Measurements from ENCODE around the gene FOXJ2.
"Not testable (repeated sequence)": the region's sequence is repeated elsewhere in the genome, so short reads cannot be mapped to it uniquely, and the experiment has no call there.

FOXJ2 gene

DNA sequence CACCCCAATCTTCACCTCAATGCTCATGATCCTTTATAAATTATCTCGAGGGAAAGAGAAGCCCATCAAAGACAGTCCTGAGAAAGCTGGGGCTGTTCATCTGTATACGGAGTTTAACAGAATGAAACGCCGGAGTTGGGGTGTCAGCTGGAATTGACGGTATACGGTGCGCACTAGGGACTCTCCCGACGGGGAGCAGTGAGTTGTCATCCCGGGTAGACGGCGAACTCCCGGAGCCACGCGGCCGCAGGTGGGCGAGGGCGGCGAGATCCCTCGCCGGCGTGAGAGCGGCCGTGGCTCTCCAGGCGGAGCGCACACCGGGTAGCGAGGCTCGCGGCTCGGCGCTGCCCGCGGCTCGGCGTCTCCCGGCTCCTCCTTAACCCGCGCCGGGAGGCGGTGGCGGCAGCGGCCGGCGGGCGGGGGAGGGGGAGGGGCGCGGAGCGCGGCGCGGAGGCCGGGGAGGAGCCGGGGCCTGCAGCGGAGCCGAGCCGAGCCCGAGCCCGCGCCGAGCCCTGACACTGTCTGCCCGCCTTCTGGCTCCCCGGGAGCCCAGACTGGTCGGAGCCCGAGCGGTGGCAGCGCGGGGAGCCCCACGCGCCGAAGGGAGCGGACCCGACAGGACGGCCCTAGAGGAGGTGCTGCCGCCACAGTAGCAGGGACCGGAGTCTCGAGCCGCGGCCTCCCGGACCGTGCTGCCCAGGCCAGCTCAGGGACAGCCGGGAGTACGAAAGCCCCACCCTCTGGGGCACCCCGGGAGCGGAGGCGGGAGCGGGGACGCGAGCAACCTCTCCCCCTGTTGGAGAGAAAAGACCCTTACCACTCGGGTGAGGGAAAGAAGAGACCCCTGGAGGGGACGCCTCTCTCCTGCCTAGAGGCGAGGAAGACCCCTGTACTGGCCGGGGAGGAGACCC, at the start of gene FOXJ2:
FOXJ2 (plus strand) TSS at position 475 of the 911 bp plus-strand sequence. CDS start 7,117 bp downstream, outside the sequence.
- peak; percentile 81 for DNase-seq

DNA sequence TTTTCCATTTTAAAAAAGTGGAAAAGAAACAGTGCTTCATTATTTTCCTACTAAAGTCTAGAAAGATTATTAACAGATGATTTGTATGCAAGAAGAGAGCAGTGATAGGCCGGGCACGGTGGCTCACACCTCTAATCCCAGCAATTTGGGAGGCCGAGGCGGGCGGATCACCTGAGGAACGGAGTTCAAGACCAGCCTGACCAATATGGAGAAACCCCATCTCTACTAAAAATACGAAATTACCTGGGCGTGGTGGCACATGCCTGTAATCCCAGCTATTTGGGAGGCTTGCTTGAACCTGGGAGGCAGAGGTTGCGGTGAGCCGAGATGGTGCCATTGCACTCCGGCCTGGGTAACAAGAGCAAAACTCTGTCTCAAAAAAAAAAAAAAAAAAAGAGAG, 49.5 kb upstream of the FOXJ2 start:
- not testable (repeated sequence) for DNase-seq

GRCh38 chr12:7983460-7983859, 49.1 kb upstream of the FOXJ2 start:
- DNase-seq = not testable (repeated sequence)

DNA sequence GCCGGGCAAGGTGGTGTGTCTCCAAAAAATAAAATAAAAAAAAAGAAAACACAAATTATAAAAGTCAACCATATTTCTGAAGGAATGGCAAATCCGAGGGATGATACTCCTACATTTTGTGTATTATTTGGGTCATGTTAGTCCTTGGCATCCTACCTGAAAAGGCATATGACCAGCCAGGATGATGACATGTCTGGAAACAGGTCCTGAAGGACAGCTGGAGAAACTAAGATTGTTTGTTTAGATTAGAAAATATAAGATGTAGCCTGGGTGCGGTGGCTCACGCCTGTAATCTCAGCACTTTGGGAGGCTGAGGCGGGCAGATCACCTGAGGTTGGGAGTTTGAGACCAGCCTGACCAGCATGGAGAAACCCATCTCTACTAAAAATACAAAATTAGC, 47.6 kb upstream of the FOXJ2 start:
- no peak for DNase-seq

GRCh38 chr12:7985802-7986418, 46.6 kb upstream of the FOXJ2 start:
- DNase-seq = no peak

DNA sequence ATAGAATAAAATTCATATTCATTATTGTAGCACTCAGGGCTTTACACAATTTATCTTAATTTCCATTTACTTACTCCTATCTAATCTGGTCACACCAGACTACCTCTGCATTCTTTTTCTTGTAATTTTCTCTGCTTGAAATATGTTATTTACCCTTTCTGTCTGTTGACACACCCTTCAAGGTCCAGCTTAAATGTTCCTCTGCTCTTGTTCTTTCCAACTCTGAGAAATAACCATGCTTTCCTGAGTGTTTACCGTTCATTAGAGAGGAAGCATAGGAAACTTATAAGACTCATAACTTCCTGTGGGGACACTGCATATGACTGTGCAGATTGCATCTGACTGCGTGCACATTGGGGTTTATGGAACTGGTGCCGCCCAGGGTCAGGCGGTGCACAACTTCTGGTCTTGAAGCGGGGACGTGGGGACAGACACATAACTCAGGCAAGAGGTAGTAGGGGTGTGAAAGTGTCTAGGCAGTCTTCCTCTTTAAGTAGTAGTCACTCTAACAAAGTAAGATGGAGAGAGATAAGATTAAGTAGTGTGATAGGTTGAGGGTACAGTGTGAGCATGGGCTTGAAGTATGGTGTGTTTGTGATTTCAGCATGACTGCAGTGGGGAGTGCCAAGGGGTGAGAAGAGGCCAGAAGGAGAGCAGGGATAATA, 42.6 kb upstream of the FOXJ2 start:
- peak; percentile 86 for DNase-seq

- no peak for DNase-seq
Observed at GRCh38 chr12:7991535-7991934, 41.0 kb upstream of the FOXJ2 start.

DNA sequence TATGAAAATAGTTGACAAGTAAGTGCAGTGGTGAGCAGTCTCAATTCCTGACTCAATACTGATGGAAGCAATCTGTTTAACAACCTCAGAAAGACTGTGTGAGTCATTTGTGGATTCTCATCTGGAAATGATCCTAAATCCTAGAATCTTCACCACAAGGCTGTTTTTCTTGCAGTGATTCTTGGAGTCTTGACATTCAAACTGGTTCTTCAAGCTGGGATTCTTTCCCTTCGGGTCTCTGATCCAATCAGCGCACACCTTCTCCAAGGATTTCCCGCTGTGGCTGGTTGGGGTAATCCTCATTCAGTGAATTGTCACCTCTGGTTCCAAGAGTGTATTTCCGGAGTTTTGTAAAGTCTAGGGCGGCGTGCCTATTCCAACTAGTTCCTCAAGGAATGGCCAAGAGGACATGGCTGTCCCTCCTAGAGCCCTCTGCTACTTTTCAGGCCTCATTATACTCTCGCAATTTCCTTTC, 37.7 kb upstream of the FOXJ2 start:
- no peak for DNase-seq

GRCh38 chr12:7995266-7995963, 37.1 kb upstream of the FOXJ2 start:
- peak; percentile 90 for DNase-seq

GRCh38 chr12:8000827-8001226, 31.7 kb upstream of the FOXJ2 start:
- DNase-seq = peak; percentile 27

GRCh38 chr12:8001496-8001895, 31.0 kb upstream of the FOXJ2 start:
- peak; percentile 16 for DNase-seq

DNA sequence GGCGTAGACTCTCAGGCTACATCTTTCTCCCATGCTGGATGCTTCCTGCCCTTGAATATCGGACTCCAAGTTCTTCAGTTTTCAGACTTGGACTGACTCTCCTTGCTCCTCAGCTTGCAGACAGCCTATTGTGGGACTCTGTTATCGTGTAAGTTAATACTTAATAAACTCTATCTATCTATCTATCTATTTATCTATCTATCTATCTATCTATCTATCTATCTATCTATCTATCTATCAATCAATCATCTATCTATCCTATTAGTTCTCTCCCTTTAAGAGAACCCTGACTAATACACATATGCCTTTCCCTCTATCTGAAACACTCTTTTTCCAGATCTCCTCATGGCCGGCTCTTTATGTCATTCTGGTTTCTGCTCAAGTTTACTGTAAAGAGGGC, 27.6 kb upstream of the FOXJ2 start:
- DNase-seq = not testable (repeated sequence)

DNA sequence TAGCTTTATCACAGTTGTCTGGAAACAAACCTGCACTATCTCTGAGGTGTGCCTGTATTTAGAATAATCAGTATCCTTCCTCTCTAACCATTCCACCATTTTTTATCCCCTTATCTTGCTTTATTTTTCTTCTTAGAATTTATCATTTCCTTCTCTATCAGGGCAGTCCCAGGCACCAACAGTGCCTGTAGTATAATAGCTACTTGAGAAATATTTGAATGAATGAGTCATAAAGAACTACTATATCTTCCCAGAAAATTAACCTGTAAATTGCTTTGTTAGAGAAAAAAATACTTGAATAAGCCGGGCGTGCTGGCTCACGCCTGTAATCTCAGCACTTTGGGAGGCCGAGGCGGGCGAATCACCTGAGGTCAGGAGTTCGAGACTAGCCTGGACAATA, 21.2 kb upstream of the FOXJ2 start:
- DNase-seq = no peak

DNA sequence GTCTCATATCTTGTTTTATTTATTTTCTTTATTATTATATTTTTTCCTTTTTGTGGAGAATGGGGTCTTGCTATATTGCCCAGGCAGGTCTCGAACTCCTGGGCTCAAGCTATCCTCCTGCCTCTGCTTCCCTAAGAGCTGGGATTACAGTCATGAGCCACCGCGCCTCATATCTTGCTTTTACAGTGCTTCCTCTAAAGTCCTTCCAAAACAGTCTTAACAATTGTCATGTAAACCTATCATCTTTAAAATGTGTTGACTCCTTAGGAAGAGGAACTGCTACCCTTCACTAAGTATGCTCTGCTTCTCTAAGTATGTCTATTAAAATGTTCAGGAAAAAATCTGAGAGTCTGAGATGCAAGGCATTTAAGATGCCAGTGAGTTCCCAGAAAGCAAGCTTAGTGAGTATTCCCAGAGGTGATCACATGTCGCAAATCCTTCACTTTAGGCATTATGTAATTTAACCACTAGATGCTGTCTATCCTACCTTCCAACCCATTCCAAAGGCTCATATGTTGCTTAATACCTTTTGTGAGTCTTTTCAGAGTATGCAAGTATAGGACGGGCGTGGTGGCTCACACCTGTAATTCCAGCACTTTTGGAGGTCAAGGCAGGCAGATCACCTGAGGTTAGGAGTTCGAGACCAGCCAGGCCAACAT, 19.7 kb upstream of the FOXJ2 start:
- no peak for DNase-seq

GRCh38 chr12:8014836-8015235, 17.7 kb upstream of the FOXJ2 start:
- DNase-seq = no peak

GRCh38 chr12:8018213-8018612, 14.3 kb upstream of the FOXJ2 start:
- DNase-seq = not testable (repeated sequence)

- peak; percentile 38 for DNase-seq
Observed at GRCh38 chr12:8018666-8019581, 13.6 kb upstream of the FOXJ2 start.

GRCh38 chr12:8026291-8026900, 6.1 kb upstream of the FOXJ2 start:
- peak; percentile 97 for DNase-seq

DNA sequence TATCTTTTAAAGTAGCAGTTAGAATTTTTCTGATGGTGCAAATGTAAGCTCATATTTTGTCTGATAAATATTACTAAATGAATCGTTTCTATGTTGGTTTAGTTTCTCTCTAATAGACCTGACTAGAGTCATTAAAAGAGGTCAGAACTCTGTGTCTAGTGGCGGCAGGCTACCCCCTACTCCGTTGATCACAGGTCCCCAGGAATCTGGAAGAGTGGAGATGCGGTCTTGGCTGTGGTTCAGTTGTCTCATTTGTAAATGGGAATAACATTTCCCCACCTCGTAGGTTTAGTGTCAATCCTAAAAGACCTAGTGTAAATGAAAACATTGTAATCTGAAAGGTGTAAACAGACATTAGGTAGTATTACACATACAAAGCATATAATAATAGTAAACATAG, 4.7 kb upstream of the FOXJ2 start:
- no peak for DNase-seq

DNA sequence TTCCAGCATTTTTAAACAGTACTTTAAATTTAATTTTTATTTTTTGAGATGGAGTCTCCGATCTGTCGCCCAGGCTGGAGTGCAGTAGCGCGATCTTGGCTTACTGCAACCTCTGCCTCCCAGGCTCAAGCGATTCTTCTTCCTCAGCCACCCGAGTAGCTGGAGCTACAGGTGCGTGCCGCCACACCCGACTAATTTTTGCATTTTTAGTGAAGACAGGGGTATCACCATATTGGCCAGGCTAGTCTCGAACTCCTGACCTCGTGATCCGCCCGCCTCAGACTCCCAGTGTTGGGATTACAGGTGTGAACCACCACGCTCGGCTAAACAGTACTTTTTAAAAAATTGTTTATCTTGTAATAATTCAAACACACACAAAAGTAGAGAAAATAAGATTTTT, 4.2 kb upstream of the FOXJ2 start:
- no peak for DNase-seq

- DNase-seq = no peak
Observed at GRCh38 chr12:8030189-8030588, 2.3 kb upstream of the FOXJ2 start.
